Progenitor cell of endocrine pancreas (in vitro differentiated cells): ENCODE data around the gene MEGF6. TPM values are rescaled to one million over a fixed set of nuclear protein-coding genes. Genes with fewer than 3 reads are reported as not detected.

Experiments
- DNase-seq: peaks from one replicate; pipeline ENCODE4 v3.0.0; 2021; ENCODE audit warnings: low spot score; ENCODE audit not compliant: unreplicated experiment
- H3K27ac Mint-ChIP-seq: 2 replicates; pipeline ENCODE4 v1.8.0; 2021; ENCODE audit warnings: mild to moderate bottlenecking, moderate library complexity, mixed read lengths
- H3K27me3 Mint-ChIP-seq: 2 replicates; pipeline ENCODE4 v1.8.0; 2021; ENCODE audit warnings: mixed read lengths
- H3K36me3 Mint-ChIP-seq: 2 replicates; pipeline ENCODE4 v1.8.0; 2022; ENCODE audit warnings: mixed read lengths; ENCODE audit not compliant: insufficient read depth
- H3K4me1 Mint-ChIP-seq: 2 replicates; pipeline ENCODE4 v1.8.0; 2021; ENCODE audit warnings: low read depth, mixed read lengths
- H3K4me3 Mint-ChIP-seq: 2 replicates; pipeline ENCODE4 v1.8.0; 2021; ENCODE audit warnings: low read depth, mild to moderate bottlenecking, moderate library complexity, mixed read lengths
- H3K9me3 Mint-ChIP-seq: 2 replicates; pipeline ENCODE4 v1.8.0; 2021; ENCODE audit warnings: low read depth, mixed read lengths
- total RNA-seq: library from RNA; stranded (reverse); gene quantifications from 2 replicates; pipeline ENCODE4 v1.2.1, GENCODE V29; 2021
- TF ChIP-seq, protein P1 (sequence below): fragments of 200-600 bp; sonication (generic); IDR thresholded peaks from one replicate; pipeline ENCODE4 v1.5.0; 2021; ENCODE audit warnings: antibody characterized with exemption, mild to moderate bottlenecking; ENCODE audit not compliant: unreplicated experiment

Gene MEGF6
- total RNA-seq, 1 donor from 2014 or later = 83.8 TPM

DNA sequence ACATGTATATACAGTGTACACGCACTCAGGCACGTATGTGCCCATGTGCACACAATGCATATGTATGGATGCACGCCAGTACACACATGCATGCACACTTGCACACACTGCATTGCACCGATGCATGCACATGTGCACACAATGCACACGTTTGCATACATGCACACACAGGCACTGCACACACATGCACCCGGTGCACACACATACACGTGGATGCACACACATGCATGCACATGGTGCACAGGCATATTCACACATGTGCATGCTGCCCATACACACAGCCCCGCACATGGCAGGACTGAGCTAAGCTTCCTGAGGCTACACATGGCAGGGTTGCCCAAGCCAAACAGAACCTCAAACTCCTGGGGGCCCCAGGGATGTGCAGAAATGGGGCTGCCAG is 137.3 kb downstream of the MEGF6 start:
- TF ChIP-seq, protein P1, sequence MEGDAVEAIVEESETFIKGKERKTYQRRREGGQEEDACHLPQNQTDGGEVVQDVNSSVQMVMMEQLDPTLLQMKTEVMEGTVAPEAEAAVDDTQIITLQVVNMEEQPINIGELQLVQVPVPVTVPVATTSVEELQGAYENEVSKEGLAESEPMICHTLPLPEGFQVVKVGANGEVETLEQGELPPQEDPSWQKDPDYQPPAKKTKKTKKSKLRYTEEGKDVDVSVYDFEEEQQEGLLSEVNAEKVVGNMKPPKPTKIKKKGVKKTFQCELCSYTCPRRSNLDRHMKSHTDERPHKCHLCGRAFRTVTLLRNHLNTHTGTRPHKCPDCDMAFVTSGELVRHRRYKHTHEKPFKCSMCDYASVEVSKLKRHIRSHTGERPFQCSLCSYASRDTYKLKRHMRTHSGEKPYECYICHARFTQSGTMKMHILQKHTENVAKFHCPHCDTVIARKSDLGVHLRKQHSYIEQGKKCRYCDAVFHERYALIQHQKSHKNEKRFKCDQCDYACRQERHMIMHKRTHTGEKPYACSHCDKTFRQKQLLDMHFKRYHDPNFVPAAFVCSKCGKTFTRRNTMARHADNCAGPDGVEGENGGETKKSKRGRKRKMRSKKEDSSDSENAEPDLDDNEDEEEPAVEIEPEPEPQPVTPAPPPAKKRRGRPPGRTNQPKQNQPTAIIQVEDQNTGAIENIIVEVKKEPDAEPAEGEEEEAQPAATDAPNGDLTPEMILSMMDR = no peak
- Mint-ChIP-seq H3K36me3 (peaks cover 4% of the 10 kb centered on the region), H3K4me1 (peaks cover 8% of the 10 kb centered on the region), H3K9me3 (no peaks in the 10 kb centered on the region), H3K4me3 (no peak overlapping the region), H3K27ac (no peak overlapping the region), H3K27me3 (no peaks in the 10 kb centered on the region)
- no peak for DNase-seq

DNA sequence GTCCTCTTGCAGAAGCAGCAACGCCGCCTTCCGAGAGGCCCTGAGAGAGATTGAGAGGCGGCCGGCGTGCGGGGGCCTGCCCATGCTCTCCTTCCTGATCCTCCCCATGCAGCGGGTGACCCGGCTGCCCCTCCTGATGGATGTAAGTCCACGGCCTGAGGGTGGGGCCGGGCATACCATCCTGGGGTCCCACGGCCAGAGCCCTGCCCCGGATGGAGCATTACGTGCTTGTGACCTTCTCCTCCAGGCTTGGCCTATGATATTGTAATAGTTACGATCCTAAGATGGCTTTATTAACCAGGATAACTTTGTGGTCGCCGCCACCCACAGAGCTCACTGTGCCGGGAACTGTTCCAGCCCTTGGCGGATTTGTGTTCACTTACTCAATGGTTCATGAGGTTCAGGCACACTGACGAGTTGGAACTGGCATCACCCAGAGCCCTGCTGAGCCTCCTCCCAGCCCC is 137.9 kb downstream of the MEGF6 start:
- no peaks in the 10 kb centered on the region for H3K9me3 Mint-ChIP-seq
- no peak for DNase-seq
- TF ChIP-seq, protein P1 = no peak
- peaks cover 4% of the 10 kb centered on the region for H3K36me3 Mint-ChIP-seq
- H3K27me3 Mint-ChIP-seq = no peaks in the 10 kb centered on the region
- H3K4me1 Mint-ChIP-seq = peaks cover 8% of the 10 kb centered on the region
- no peak overlapping the region for H3K4me3 Mint-ChIP-seq
- H3K27ac Mint-ChIP-seq = no peak overlapping the region

DNA sequence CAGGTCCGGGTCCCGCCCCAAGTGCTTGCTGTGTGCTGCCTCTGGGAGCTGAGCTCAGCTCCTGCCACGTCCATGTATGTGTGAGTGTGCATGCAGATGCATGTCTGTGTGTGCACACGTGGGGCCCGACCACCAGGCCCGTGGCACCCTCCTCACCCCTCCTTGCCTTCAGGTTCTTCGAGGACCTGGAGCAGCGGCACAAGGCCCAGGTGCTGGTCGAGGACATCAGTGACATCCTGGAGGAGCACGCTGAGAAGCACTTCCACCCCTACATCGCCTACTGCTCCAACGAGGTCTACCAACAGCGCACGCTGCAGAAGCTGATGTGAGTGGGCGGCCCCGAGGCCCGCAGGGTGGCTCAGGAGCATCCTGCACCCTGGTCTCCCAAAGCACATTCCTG is 138.4 kb downstream of the MEGF6 start:
- H3K36me3 Mint-ChIP-seq = peaks cover 4% of the 10 kb centered on the region
- TF ChIP-seq, protein P1 = no peak
- H3K4me3 Mint-ChIP-seq = no peak overlapping the region
- H3K9me3 Mint-ChIP-seq = no peaks in the 10 kb centered on the region
- no peak overlapping the region for H3K27ac Mint-ChIP-seq
- no peak for DNase-seq
- H3K27me3 Mint-ChIP-seq = no peaks in the 10 kb centered on the region
- H3K4me1 Mint-ChIP-seq = peaks cover 8% of the 10 kb centered on the region

DNA sequence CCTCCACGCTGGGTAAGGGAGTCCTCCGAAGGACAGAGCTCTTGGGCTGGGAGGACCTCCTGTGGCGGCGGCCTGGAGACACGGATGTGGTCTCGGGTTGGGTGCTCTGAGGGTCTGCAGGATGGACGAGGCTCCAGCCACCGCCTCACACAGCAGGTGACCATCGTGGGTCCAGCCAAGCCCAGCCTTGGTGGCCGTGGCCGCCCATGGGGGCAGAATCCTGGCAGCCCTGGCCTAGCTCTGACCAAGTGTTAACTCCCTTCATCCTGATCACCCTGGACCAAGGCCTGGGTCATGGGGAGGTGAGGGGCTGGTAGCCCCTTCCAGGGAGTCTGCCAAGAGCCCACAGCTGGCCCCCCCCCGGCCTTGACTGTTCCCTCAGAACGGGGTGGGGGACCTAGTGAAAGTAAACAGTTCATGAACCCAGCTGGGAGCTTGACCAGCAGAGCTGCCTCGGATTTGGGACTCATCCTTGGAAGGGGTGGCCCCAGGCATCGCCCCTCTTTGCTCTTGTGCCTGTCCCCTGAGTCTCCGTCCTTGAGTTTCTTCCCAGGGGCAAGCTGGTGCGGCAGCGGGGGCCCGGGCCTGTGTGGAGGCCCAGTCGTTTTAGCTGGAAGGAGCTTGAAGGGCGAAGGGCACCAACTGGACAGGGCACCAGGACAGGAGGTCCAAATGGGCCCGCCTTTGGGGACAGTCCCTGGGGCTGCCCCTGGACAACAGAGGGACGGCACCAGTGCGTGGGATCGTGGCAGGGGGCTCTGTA is 139.0 kb downstream of the MEGF6 start:
- TF ChIP-seq, protein P1 = no peak
- Mint-ChIP-seq H3K4me3 (no peak overlapping the region), H3K27me3 (no peaks in the 10 kb centered on the region), H3K36me3 (peaks cover 4% of the 10 kb centered on the region), H3K9me3 (no peaks in the 10 kb centered on the region), H3K27ac (no peak overlapping the region), H3K4me1 (peaks cover 8% of the 10 kb centered on the region)
- DNase-seq = no peak

DNA sequence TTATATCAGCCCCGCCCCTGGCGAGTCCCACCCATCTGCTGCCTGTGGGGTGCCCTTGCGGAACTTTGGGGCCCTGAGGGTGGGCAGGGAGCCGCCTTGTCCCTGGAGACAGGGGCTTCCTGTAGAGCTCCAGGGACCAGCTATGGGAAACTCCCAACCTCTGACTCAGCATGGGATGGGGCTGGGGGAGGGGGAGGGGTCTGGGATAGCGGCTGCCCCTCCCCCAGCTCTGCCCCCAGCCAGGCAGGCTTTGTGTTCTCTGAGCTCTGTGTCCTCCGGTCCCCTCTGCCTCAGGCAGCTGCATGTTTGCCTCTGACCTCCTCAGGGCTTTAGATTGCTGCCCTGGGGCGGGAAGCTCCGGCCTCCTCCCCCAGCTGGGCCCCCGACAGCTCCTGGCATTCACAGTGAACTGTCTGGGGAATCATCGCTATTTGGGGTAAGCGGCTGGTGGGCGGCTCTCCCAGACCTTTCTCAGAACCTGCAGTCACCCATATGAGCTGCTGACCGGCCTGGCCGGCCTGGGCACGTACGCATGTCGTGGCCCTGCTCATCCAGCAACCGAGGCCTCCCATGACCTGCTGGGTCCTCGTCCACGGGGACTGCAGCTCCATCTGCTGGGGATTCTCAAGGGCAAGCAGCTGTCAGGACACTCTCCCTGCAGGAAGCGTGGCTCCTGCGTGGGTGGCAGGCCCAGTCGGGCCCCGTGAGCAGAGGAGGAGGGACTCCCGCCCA is 139.8 kb downstream of the MEGF6 start:
- Mint-ChIP-seq H3K36me3 (peaks cover 4% of the 10 kb centered on the region), H3K4me1 (peaks cover 8% of the 10 kb centered on the region), H3K4me3 (no peak overlapping the region), H3K27ac (no peak overlapping the region), H3K27me3 (no peaks in the 10 kb centered on the region), H3K9me3 (no peaks in the 10 kb centered on the region)
- no peak for DNase-seq
- TF ChIP-seq, protein P1 = peak; percentile 50
